ENCODE data around the gene ZBTB21.

ZBTB21 gene

DNA sequence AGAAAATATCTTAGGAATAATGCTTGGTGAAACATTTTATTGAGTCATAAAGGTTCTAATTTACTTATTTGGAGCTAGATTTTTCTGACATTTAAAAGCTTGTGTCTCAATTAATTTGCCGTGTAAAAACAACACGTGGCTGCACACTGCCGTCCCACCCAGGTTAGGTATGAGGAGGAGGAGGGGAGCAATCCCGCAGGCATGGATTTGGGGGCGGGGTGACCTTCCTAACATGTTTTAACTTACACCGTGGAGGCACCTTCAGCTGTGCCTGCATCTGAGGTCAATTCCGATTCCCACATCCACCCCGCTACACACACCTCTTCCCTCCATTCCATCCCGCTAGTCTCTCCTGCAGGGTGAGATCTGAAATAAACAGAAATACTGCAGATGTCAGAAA lies 32.5 kb upstream of the ZBTB21 start:
- Histone ChIP-seq H3K27me3 (no peaks in the 10 kb centered on the region), H3K4me1 (no peaks in the 10 kb centered on the region), H3K36me3 (no peaks in the 10 kb centered on the region), H3K4me3 (ENCODE audit: low read depth, low read length) (no peak overlapping the region), H3K9me3 (no peaks in the 10 kb centered on the region)
- no peak for DNase-seq
- TF ChIP-seq, protein P1, sequence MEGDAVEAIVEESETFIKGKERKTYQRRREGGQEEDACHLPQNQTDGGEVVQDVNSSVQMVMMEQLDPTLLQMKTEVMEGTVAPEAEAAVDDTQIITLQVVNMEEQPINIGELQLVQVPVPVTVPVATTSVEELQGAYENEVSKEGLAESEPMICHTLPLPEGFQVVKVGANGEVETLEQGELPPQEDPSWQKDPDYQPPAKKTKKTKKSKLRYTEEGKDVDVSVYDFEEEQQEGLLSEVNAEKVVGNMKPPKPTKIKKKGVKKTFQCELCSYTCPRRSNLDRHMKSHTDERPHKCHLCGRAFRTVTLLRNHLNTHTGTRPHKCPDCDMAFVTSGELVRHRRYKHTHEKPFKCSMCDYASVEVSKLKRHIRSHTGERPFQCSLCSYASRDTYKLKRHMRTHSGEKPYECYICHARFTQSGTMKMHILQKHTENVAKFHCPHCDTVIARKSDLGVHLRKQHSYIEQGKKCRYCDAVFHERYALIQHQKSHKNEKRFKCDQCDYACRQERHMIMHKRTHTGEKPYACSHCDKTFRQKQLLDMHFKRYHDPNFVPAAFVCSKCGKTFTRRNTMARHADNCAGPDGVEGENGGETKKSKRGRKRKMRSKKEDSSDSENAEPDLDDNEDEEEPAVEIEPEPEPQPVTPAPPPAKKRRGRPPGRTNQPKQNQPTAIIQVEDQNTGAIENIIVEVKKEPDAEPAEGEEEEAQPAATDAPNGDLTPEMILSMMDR (IDR thresholded peaks at IDR 0.05; ENCODE audit: low read depth, low read length) = no peak

DNA sequence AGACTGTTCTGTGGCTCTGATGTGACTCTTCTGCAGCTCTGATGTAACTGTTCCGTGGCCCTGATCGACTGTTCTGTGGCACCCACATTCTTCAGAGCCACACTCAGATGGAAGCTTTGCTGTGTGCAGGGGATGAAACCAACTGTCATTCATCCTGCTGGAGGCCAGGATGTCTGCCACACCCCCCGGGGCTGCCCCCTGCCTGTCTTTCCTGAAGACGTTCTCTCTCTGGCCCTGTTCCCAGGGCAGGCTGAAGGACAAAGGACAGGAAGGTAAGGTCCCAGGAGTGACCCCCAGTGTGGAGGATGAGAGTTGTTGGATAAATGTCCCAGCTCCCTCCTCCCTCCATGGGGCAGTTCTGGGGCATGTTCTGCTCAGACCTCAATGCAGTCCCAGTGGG lies 31.6 kb upstream of the ZBTB21 start:
- no peaks in the 10 kb centered on the region for H3K27me3 ChIP-seq
- H3K36me3 ChIP-seq = no peaks in the 10 kb centered on the region
- H3K4me3 ChIP-seq (ENCODE audit: low read depth, low read length) = no peak overlapping the region
- no peak for DNase-seq
- TF ChIP-seq, protein P1 (IDR thresholded peaks at IDR 0.05; ENCODE audit: low read depth, low read length) = no peak
- H3K9me3 ChIP-seq = no peaks in the 10 kb centered on the region
- H3K4me1 ChIP-seq = no peaks in the 10 kb centered on the region

DNA sequence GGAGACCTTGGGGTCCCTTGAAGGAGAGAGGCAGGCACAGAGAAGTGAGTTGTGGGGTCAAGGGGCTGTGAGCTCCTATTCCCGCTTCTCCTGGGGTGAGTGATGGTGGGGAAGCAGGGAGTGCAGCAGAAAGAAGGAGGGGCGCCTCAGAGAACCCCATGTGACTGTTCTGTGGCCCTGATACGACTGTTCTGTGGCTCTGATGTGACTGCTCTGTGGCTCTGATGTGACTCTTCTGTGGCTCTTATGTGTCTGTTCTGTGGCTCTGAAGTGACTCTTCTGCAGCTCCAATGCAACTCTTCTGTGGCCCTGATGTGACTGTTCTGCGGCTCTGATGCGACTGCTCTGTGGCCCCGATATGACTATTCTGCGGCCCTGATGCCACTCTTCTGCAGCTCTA lies 31.1 kb upstream of the ZBTB21 start:
- DNase-seq = no peak
- no peak overlapping the region for H3K4me3 ChIP-seq (ENCODE audit: low read depth, low read length)
- no peaks in the 10 kb centered on the region for H3K36me3 ChIP-seq
- H3K4me1 ChIP-seq = no peaks in the 10 kb centered on the region
- no peaks in the 10 kb centered on the region for H3K27me3 ChIP-seq
- TF ChIP-seq, protein P1 (IDR thresholded peaks at IDR 0.05; ENCODE audit: low read depth, low read length) = no peak
- H3K9me3 ChIP-seq = no peaks in the 10 kb centered on the region

DNA sequence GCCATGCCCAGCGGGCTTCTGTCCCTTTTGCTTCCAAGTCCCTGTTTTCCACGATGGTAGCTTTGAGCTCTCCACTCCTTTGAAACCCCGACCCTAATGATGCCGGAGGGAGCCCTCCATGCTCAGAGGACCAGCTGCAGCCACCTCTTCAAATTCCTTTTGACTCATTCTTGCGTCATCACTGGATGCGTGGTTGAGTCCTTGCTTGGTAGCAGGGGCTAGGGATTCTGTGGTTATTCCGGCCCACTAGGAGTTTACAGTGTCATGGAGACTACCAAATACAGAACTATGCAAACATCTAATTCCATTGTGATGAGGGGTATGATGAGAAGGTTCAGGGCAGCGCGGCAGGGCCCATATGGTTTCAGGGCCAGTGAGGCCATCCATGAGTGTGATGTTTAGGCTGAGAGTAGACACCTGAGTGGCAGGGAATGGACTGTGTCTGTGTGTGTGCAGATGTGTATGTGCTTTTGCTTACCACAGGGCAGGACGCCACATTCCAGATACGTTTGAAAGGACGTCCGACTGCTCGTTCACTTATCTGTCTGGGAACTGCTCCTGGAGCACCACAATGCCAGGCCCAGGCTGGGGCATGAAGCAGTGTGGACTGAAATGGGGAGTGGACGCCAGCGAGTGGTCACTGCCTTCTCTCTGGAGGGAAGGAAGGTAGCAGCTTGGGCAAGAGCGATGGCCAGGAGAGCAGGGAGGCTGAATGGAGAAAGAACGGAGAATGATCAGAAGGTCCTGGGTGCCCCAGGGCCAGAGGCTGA lies 30.4 kb upstream of the ZBTB21 start:
- no peak for DNase-seq
- H3K4me3 ChIP-seq (ENCODE audit: low read depth, low read length) = no peak overlapping the region
- TF ChIP-seq, protein P1 (IDR thresholded peaks at IDR 0.05; ENCODE audit: low read depth, low read length) = no peak

DNA sequence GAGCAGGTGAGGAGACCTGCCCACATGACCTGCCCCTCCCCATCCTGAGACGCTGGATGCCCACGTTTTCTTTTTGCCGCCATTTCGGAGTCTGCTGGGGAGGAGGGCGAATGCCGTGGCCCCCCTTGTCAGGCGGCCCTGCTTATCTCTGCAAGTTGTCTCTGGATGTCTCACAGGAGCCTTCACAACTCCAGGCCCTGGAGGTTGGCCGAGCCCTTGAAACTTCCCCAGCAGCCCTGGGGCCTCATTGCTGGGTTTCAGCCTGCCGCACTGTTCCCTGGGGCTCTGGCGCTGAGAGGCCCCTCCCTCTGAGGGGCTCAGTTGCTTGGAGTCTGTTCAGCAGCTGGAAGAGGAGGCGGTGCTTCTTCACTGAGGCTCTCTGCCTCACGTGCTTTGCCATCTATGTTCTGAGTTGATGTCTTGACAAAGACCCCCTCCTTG lies 29.8 kb upstream of the ZBTB21 start:
- TF ChIP-seq, protein P1 (IDR thresholded peaks at IDR 0.05; ENCODE audit: low read depth, low read length) = no peak
- no peak overlapping the region for H3K4me3 ChIP-seq (ENCODE audit: low read depth, low read length)

More for the DNA sequence above, 30.4 kb upstream of the ZBTB21 start:
- no peaks in the 10 kb centered on the region for H3K9me3 ChIP-seq
- no peaks in the 10 kb centered on the region for H3K36me3 ChIP-seq
- no peaks in the 10 kb centered on the region for H3K27me3 ChIP-seq
- no peaks in the 10 kb centered on the region for H3K4me1 ChIP-seq

DNA sequence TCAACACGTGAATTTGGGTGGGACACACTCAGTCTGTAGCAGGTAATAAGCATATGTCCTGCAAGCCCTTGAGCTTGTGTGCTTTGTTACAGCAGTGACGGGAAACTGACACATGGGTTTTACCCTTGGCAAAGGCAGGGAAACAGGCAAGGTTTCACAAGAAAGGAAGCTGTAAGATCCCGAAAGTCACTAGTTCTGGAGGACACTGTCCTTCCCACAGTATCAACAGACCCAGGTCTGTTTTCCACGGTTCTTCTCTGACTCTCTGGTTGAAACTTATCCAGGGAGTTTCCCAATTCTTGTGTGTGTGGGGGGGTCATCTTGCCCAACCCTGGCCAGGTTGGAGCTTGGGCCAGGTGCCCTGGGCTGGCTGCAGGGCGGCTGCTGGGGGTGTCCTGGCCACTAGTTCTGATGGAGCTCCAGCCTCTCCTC lies 29.3 kb upstream of the ZBTB21 start:
- H3K36me3 ChIP-seq = no peaks in the 10 kb centered on the region
- TF ChIP-seq, protein P1 (IDR thresholded peaks at IDR 0.05; ENCODE audit: low read depth, low read length) = no peak
- H3K4me1 ChIP-seq = no peaks in the 10 kb centered on the region
- DNase-seq = no peak
- H3K9me3 ChIP-seq = no peaks in the 10 kb centered on the region
- no peak overlapping the region for H3K4me3 ChIP-seq (ENCODE audit: low read depth, low read length)
- H3K27me3 ChIP-seq = no peaks in the 10 kb centered on the region

More for the DNA sequence above, 29.8 kb upstream of the ZBTB21 start:
- Histone ChIP-seq H3K36me3 (no peaks in the 10 kb centered on the region), H3K4me1 (no peaks in the 10 kb centered on the region), H3K27me3 (no peaks in the 10 kb centered on the region), H3K9me3 (no peaks in the 10 kb centered on the region)
- no peak for DNase-seq

Data from BE2C (cell line).